G401.6 (cell line): ENCODE measurements around the gene SELPLG.
"Not testable (repeated sequence)": the region's sequence is repeated elsewhere in the genome, so short reads cannot be mapped to it uniquely, and the experiment has no call there.

Experiments
- FAIRE-seq: peaks from 2 replicates; lab custom pipeline; 2012; peaks lifted over from hg19 to GRCh38; lab: Jason Lieb, UNC

Gene SELPLG

DNA sequence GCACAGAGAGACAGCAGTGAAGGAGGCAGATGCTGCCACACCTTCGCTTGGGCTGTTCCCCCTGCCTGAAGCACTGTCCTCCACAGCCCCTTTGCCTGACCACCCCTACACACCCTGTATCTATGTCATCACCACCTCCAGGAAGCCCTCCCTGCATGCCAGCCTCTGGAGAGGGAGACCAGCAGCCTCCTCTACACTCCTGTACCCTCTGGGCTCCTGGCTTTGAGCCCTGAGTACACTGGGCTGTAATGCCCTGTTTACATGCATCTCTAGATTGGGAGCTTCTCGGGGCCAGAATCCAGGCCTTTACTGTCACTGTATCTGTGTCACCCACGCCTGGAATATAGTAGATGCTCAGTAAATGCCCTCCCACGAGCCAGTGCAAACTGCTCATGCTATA, 30.0 kb downstream of the SELPLG start:
- no peak for FAIRE-seq

DNA sequence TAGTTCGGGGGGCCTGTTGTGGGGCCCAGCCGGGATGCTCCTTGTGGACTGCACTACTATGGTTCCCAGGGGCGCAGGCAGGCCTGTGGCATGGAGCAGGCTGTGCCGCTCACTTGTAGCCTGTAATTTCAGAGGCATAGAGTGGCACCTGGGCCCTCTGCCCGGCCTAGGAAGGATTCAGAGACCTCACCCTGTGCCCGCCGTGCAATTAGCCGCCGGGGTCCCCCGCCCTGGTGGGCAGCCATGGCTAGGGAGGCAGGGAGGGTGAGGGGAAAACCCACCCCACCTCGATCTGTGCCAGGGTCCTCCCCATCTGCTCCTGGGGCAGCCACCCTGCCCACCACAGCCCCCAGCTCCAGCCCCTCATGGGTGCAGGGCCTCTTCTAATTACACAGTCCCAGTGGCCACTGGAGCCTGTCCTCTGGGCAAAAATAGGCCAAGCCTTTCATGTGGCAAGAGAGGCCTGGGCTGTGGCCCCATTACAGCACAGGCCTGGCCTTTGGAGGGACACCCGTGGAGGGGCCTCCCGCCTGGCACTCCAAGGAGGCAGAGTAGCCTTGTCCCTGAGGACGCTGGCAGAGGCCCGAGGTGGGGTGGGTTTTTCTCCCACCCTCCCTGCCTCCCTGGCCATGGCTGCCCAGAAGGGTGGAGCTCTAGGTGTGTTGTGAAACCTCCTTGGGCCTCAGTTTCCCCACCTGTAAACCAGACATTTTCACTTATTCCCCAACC, 30.6 kb downstream of the SELPLG start:
- no peak for FAIRE-seq

DNA sequence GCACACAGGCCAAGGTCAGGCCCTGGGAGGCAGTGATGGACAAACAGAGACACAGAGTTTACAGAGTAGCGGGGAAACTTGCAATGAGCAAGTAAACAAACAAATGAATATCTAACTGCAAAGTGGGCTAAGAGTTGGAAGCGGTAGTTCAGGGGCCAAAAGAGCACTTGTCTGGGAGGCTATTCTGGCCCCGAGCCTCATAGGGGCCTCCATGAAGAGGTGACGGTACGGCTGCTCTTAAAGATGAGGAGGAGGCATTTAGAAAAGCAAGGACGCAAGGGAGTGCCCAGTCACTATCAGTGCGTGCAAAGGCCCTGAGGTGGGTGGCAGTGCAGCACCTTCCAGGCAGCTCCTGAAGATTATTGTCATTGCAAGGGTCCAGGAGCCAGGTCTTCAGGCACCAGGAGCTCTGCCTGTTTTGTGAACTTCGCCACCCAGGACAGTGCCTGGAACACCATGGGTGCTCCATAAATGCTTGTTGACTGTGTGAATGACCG, 31.4 kb downstream of the SELPLG start:
- no peak for FAIRE-seq

DNA sequence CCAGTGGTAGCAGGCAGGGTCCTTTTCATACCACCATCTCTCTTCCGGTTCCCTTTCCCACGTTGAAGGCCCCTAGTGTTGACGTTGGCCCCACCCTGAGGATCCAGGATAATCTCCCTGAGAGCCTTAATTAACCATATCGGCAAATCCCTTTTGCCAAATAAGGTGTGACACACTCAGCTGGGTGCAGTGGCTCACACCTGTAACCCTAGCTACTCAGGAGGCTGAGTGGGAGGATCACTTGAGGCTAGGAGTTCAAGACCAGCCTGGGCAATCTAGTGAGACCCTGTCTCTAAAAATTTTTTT, 33.0 kb downstream of the SELPLG start:
- FAIRE-seq, result no peak

DNA sequence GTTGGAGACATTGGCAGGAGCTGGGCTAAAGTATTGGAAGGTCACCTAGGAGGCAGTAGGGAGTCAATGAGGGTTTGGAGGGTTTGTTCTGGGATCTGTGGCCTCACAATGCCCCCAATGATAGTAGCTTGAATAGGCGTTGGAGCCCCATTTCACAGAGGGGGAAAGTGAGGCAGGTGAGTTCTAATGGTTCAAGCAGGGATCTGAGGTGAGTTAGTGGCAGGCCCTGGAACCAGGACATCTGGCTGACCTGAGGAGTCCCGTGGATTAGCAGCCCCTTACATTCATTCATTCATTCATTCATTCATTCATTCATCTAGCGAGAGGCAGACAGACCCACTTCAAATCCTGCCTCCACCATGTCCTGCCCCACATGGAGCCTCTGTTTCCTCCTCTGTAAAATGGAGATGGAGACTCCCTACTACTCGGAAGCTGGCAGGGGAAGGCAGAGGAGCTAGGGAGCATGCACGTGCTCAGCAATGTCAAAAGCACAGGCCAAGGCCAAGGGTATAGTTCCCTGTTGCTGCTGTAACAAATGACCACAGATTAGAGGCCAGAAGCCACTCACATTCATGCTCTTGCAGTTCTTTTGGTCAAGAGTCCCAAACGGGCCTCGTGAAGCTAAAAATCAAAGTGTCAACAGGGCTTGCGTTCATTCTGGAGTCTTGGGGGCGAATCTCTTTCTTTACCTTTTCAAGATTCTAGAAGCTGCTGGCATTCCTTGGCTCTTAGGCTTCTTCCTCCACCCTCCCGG, 33.6 kb downstream of the SELPLG start:
- no peak for FAIRE-seq

DNA sequence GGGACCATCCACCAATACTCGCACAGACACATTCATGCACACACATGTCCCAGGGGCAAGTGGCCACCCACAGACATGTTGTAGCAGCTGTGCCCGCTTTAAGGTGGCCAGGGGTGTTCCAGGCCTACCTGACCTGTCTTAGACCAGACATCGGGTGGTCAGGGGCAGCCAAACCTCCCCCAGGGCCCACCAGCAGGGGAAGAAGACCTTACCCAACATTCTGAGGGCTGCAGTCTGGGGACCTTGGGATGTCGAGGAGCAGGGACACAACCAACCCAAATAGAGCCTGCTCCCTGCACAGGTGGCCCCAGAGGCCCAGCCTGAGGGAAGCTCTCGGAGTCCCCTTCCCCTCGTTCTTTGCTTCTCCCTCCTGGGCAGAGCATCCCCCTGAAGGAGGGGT, 34.2 kb downstream of the SELPLG start:
- FAIRE-seq, result no peak

DNA sequence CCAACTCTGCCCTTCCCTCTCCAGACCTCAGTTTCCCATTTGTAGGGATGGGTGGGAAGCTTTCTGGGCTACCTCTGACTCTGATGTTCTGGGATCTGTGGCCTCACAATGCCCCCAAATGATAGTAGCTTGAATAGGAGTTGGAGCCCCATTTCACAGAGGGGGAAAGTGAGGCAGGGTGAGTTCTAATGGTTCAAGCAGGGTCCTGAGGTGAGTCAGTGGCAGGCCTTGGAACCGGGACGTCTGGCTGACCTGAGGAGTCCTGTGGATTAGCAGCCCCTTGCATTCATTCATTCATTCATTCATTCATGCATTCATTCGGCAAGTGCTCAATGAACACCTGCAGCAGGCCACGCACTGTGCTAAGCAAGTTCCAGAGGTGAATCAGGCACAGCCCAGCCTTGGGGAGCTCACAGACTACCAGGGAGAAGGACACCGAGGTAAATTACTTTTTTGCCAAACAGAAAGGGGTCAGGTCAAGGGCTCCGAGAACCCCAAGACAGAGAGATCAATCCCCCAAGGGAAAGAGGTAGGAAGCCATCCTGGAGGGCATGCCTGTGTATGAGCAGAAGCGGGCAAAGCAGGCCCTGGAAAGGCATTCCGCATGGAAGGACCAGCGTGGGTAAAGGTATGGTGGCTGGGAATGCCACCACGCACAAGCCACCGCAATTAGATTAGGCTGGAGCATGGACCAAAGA, 35.0 kb downstream of the SELPLG start:
- no peak for FAIRE-seq

DNA sequence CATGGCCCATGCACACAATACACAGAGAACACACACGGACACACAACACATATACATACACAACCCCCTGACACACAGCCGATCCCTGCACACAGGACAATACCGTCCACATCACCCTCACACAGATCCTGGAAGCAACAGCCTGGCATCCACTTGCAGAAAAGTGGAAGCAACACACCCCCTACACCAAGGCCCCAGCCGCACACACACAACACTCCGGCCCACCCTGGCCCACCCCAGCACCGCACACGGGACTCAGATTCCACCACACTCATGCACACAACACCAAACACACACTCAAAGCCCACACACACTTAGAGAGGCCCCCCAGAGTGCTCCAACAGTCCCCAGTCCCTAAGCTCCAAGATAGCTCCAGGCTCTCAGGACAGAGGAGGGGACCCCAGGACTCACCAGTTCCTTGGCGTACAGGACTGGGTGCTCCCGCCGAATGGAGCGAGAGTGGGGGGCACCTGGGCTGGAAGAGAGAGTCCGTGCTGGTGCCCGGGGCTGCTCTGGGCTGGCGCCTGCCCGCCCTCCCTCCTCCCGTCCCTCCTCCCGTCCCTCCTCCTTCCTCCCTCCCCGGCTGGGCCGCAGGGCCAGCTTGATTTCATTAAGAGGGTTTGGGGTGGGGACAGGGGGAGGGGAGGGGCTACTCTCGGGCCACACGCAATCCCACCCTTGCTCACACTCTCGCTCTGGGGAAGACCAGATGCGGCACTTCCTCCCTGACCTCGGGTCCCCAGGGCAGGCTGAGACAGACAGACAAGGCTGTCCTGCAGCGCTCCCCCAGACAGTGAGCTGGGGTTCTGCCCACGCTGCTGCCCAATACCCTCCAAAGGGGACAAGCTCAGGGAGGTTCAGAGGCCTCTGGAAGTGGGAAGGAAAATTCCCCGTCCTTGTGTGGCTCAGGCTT, 35.9 kb downstream of the SELPLG start, which contains the start of gene TMEM119:
Gene TMEM119, minus strand, starts transcription at position 526 of the 913 bp plus-strand sequence. CDS start 5,701 bp downstream, outside the sequence.
- no peak for FAIRE-seq

DNA sequence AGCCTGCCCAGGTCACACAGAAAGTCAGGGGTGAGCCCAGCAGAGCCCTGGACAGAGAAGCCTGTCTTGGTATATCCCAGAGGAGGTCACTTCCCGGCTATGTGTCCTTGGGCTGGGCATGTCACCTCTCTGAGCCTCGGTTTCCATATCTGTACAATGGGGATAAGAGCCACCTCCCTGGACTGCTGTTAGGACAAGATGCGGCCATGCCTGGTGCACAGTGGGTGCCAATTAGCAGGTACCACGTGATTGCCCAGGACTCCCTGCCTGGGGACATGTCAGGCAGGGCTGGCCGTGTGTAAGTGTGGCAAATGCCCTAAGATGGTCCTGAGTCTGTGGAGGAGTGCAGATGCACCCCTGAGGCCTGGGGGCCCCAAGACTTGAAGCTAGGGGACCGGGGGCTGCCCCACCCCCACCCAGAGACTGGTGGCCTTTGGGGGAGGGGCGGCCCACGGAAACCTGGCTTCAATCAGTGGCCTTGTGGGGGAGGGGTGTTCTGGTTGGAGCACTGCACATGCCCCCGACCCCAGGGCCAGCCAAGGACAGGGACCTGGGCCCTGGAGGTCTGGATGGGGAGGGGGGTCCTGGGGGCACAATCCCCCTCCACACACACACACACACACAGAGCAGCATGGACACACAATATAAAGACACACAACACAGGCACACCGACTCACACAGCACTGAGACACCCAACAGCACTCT, 36.7 kb downstream of the SELPLG start:
- no peak for FAIRE-seq

DNA sequence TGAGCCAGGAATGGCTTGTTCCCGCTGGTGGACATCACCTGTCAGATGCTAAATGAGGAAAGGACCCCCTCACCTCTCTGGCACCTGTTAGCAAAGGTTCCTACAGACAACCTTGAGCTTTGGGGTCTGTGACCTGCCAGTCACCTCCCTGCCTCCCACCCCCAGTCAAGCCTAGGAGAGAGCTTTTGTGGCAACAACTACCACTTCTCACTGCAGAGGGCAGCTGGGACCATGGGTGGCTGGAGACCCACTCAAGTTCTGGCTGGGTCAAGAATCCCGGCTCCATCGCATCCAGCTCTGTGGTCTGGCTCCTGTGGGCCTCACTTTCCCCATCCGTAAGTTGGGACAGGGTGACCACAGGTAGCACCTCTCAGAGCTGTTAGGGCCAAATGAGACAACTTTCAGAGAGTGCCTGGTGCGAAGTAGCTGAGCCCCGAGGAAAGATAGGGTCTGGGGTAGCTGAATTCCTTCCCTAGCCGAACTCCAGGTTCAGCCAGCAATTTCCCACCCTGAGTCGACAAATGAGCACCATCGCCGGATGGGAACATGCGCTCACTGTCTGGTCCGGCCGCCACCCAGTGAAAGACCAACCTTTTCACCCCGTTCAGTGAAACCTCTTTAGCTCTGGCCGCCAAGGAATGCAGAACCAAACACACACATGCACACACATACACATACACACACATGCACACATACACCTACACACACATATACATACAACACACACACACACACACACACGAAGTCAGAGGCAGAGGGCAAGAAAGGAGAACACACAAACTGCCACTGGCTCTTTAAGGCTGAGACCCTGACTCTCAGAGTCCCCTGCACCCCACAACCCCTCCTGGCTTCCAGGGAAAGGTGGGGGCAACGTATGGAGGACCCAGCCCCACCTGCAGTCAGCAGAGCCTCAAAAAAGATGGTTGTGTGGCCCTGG, 37.7 kb downstream of the SELPLG start:
- FAIRE-seq, result no peak

DNA sequence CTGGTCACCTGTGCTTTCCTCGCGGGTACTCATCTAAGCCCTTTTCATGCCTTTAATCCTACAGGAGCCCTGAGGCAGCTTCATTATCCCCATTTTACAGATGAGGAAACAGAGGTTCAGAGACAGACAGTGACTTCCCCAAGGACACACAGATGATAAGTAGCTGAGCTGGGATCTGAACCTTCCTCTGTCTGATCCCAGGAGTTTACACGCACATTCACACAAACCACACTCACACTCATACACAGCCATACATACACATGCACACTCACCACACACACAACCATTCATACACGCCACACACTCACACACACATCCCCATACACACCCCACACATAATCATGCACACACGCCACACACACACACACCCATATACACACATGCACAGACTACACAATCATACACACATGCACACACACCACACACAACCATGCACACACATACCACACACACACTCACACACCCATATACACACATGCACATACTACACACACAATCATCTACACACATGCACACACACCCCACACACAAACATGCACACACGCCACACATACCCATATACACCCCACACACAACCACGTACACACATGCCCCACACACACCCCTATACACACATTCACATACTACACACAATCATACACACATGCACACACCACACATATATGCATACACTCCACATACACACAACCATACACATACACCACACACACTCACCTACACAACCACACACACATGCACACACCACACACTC, 38.6 kb downstream of the SELPLG start:
- FAIRE-seq, result no peak

DNA sequence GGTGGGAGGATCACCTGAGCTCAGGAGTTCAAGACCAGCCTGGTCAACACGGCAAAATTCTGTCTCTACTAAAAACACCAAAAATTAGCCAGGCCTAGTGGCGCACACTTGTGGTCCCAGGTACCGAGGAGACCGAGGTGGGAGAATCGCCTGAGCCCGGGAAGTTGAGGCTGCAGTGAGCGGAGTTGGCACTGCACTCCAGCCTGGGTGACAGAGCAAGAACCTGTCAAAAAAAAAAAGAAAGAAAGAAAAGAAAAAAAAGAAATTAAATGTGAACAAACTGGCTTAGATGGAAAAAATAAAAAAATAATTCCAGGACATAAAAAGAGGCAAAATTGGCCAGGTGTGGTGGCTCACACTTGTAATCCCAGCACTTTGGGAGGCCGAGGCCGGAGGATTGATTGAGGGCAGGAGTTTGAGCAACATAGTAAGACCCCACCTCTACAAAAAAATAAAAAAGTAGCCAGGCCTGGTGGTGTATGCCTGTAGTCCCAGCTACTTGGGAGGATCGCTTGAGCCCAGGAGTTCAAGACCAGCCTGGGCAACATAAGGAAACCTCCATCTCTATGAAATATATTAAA, 39.3 kb downstream of the SELPLG start:
- no peak for FAIRE-seq

DNA sequence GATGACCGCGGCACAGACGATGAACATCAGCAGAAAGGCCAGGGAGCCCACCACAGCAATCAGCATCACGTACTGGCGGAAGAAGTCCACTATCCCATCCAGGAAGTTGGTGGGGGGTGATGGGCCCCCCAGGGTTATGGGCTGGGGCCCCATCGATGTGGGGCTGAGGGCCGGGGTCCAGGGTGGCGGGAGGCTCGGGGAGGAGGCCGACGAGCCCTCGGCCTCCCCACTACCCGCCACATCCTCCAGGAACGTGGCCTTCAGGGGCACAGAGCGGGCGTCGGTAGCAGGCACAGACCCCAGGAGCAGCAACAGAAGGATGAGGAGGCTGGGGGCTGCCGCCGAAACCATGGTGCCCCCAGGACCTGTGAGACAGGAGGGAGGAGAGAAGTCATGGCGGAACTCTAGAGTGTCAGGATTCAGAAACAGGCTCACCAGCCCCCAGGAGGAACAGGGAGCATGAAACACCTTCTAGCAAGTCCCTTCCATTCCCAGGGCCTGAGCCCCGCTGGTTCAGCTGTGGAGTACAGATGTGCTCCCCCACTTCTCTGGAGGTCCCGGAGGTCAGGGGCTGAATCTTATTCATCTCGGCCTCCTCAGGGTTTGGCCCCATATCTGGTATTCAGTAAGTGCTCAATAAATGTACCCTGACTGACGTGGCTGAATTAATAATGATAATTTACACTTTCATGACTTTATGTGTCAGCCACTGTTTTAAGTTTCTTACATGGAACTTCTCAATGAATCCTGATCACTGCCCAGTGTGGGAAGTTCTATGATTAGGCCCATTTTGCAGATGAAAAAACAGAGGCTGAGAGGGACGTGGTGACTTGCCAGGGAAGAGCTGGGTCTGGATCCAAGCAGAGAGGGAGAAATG, 41.4 kb downstream of the SELPLG start:
- no peak for FAIRE-seq

DNA sequence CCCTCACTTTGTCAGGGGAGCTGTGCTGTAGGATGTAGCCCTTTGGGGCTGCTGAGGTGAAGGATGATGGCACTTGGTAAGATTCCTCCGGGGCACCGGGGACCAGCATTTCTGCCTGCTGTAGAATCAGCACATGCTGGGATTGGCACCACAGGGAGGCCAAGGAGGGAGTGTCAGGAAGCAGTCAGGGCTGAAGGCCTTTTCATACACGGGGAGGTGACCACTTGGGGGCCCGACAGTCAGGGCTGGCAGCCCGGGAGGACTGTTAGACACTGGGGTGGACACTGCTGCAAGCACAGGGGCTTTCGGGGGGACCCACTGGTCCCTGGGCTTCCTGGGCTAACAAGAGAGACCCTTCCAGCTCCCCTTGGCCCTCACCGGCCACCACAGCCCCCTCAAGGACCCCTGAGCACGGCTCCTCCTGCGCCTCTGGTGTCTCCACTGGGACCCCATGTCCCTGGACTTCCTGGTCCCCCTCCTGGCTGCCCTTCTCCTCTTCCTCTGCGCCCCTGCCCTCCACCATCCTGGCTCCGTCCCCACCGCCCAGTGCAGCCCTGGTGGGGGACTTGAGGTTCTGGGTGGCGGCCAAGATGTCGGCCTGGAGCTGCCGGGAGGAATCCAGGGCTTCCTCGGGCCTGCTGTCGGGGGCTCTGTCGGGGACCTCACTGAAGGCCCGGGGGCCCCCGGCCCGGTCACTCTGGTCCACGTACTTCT, 42.3 kb downstream of the SELPLG start:
- FAIRE-seq, result no peak

DNA sequence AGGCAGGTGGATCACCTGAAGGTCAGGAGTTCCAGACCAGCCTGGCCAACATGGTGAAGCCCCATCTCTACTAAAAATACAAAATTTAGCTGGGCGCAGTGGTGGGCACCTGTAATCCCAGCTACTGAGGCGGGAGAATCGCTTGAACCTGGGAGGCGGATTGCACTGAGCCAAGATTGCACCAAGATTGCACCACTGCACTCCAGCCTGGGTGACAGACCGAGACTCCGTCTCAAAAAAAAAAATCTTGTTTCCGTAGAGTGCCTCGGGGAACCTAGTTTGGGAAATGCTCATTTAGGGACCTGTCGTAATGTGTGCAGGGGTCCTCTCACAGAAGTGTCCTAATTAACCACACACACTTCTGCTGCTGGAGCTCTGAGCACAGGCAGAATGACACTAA, 43.2 kb downstream of the SELPLG start:
- not testable (repeated sequence) for FAIRE-seq

DNA sequence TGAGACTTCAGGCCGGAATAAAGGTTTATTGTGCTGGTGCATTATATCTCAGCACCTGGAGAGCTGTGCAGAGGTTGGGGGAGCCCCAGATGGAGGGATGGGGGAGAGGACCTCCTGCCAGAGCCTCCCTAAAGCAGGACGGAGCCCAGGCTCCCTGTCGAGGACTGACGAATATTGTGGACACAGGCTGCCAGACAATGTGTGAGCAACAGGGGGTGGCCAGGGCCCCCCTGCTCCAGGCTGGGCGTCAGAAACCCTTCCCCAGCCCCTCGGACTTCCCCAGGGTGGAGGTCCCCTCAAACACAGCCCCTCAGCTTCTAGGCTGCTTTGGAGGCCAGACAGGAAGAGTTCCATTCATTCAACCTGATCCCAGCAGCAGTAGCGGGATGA, 43.9 kb downstream of the SELPLG start:
- no peak for FAIRE-seq

DNA sequence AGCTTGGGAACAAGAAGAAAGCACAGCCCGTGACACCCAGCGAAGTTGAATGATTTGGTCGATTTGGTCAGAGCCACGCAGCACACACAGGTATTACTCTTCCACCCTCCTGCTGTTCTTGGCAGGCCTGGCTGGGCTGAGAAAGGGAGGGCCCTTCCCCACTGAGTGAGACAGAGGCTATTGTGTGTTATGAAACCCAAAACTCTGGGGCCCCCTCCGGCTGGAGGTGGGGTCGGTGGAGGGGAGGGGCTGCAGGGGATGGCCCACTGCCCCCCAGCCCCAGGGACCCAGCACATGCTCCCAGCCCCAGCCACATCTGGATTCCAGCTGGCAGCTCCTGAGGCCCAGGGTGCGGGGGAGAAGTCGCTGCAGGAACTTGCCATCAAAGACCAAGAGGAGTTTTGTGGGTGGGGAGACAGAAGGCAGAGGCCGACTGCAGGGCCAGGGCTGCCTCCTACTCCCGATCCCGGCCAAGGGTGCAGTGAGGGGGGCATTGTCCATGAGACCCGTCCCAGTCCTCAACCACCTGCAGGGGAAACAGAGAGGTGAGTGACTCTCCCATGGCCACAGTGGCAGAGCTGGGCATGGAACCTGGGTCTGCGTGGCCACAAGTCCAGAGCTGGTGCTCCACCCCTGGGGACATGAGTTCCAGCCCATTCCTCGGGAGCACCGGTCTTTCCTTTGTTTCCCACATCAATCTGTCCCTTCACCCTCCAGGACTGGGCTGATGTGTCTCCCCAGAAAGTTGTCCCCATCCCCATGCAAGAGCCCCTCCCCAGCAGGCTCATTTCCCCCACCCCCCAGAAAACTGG, 44.5 kb downstream of the SELPLG start:
- no peak for FAIRE-seq
